Mesodermal cell (in vitro differentiated cells): ENCODE data around the gene ARSJ.

Source experiments
- H3K27ac ChIP-seq: 2 replicates; pipeline ENCODE4 v1.7.0; 2013; ENCODE audit warnings: mild to moderate bottlenecking, low read depth, low read length, moderate library complexity; ENCODE audit not compliant: severe bottlenecking
- H3K36me3 ChIP-seq: 2 replicates; pipeline ENCODE4 v1.7.1; 2013; ENCODE audit warnings: mild to moderate bottlenecking, low read length, moderate library complexity; ENCODE audit not compliant: control insufficient read depth, insufficient read depth
- H3K4me1 ChIP-seq: one replicate; pipeline ENCODE4 v1.7.1; 2013; ENCODE audit warnings: mild to moderate bottlenecking, low read length; ENCODE audit not compliant: insufficient read depth, control insufficient read depth, poor library complexity, severe bottlenecking
- H3K4me3 ChIP-seq: 2 replicates; pipeline ENCODE4 v1.7.0; 2013; ENCODE audit warnings: low read length, control low read depth, mild to moderate bottlenecking; ENCODE audit not compliant: insufficient read depth, poor library complexity, severe bottlenecking; ENCODE audit errors: extremely low read depth
- H3K9me3 ChIP-seq: 2 replicates; pipeline ENCODE4 v1.7.1; 2013; ENCODE audit warnings: mild to moderate bottlenecking, low read length, moderate library complexity; ENCODE audit not compliant: control insufficient read depth
- WGBS, 2 experiments: methylation state at CpG; one replicate each; pipeline ENCODE4 v1.1.5; 2013; ENCODE audit warnings: missing lambda C conversion rate in 2 of 2; ENCODE audit not compliant: insufficient coverage in 2 of 2; 5-methylcytosine and 5-hydroxymethylcytosine counted together

Gene ARSJ

GRCh38 chr4:113958766-113959538 is 20.5 kb downstream of the ARSJ start:
- Histone ChIP-seq H3K4me1 (peaks cover 18% of the 10 kb centered on the region), H3K27ac (peak overlapping the region; percentile 82), H3K9me3 (peaks cover 7% of the 10 kb centered on the region), H3K4me3 (no peak overlapping the region), H3K36me3 (no peaks in the 10 kb centered on the region)
- 100% methylated on average over 1 of the region's 8 CpGs; no CpG with 5 or more reads in 1 of the 2 experiments for WGBS, 2 experiments

DNA sequence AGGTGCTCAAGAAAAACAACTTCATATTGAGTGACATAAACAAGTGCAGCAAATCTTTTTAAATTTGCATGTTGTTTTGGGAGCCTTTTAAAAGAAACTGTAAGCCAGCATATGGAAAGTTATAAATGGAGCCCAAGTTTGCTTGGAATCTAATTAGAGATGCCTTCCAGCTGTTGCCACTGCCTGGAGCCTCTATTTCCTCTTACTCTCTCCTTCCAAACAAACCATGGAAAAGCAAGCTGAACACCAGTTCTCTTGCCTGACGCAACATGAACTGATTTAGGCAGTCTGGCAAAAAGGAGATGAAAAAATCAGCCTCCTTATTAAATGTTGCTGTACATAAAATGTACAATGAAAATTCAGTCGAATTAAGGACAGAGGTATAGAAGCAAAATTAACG is 21.5 kb downstream of the ARSJ start:
- H3K4me3 ChIP-seq: no peak overlapping the region
- H3K9me3 ChIP-seq: peaks cover under 1% of the 10 kb centered on the region
- H3K27ac ChIP-seq: no peak overlapping the region
- WGBS, 2 experiments: no CpG with 5 or more reads among the region's 3 CpGs
- no peaks in the 10 kb centered on the region for H3K36me3 ChIP-seq
- peaks cover 18% of the 10 kb centered on the region for H3K4me1 ChIP-seq

DNA sequence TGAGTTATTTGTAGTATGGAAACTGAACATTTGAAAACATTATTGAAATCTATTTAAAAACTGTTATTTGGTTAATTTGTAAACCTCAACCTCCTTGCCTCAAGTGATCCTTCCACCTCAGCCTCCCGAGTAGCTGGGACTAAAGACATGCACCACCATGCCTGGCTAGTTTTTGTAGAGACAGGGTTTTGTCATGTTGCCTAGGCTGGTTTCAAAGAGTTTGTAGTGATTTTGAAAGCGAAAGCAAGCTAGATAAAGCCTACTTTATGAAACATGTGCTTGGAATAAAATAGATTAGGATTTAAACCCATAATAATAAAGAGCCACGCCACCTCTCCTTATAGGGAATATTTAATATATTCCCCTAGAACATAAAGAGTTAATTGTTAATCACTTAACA is 23.5 kb downstream of the ARSJ start:
- peaks cover 18% of the 10 kb centered on the region for H3K4me1 ChIP-seq
- no peaks in the 10 kb centered on the region for H3K9me3 ChIP-seq
- no peaks in the 10 kb centered on the region for H3K36me3 ChIP-seq
- no peak overlapping the region for H3K27ac ChIP-seq
- H3K4me3 ChIP-seq: no peak overlapping the region
- WGBS, 2 experiments: 80% methylated on average over 1 of the region's 3 CpGs; no CpG with 5 or more reads in 1 of the 2 experiments

DNA sequence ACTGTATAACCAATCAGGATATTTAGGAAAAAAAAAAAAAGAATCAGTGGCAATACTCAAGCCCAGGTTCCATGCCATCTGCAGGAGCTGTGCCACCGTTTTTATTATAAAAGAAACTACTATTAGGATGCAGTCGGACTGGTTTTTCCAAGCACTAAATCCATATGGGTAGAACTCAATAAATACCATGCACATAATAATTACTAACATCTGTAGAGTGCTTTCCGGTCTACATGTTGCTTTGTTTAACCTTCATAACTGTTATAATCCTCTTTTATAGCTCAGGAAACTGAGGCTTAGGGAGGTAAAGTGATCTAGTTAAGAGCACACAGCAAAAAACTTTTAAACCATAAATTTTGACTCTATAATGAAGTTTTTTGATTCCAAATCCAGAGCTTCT is 24.0 kb downstream of the ARSJ start:
- no peaks in the 10 kb centered on the region for H3K9me3 ChIP-seq
- no peak overlapping the region for H3K27ac ChIP-seq
- 93 to 100% methylated on average over 1 to 2 of the region's 3 CpGs for WGBS, 2 experiments
- peaks cover 18% of the 10 kb centered on the region for H3K4me1 ChIP-seq
- H3K36me3 ChIP-seq: no peaks in the 10 kb centered on the region
- H3K4me3 ChIP-seq: no peak overlapping the region

DNA sequence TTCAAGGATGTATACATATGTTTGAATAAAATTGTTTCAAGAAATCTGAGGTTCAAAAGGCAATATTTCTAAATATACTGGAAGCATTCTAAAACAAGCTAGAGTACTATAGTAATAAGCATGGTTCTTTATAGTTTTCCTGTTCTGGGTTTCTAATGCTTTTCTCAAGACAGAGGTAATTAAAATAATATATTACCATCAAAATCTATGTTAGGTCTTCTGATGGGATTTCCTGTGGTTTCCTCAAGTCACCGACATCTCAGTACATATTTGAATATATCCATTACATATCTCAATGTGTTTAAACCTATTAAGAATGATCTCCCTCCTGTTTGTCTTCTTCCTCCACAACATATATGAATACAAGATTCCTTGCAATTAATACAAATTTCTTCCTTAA is 25.6 kb downstream of the ARSJ start:
- 83% methylated on average over 1 of the region's 1 CpG; no CpG with 5 or more reads in 1 of the 2 experiments for WGBS, 2 experiments
- no peak overlapping the region for H3K27ac ChIP-seq
- no peaks in the 10 kb centered on the region for H3K9me3 ChIP-seq
- H3K4me3 ChIP-seq: no peak overlapping the region
- H3K4me1 ChIP-seq: peaks cover 9% of the 10 kb centered on the region
- H3K36me3 ChIP-seq: no peaks in the 10 kb centered on the region

- H3K9me3 ChIP-seq: no peaks in the 10 kb centered on the region
- H3K27ac ChIP-seq: no peak overlapping the region
- no peaks in the 10 kb centered on the region for H3K4me1 ChIP-seq
- no peak overlapping the region for H3K4me3 ChIP-seq
- WGBS, 2 experiments: 34 to 57% methylated on average over 3 to 5 of the region's 9 CpGs
- H3K36me3 ChIP-seq: no peaks in the 10 kb centered on the region
These were observed 26.9 kb downstream of the ARSJ start for GRCh38 chr4:113952452-113953029.

GRCh38 chr4:113951263-113951662 is 28.2 kb downstream of the ARSJ start:
- 86 to 89% methylated on average over 4 to 5 of the region's 6 CpGs for WGBS, 2 experiments
- Histone ChIP-seq H3K4me1 (no peaks in the 10 kb centered on the region), H3K4me3 (no peak overlapping the region), H3K9me3 (no peaks in the 10 kb centered on the region), H3K36me3 (no peaks in the 10 kb centered on the region), H3K27ac (no peak overlapping the region)

- Histone ChIP-seq H3K4me3 (no peak overlapping the region), H3K9me3 (no peaks in the 10 kb centered on the region), H3K4me1 (peaks cover 7% of the 10 kb centered on the region), H3K36me3 (no peaks in the 10 kb centered on the region), H3K27ac (no peak overlapping the region)
These were observed 29.2 kb downstream of the ARSJ start for GRCh38 chr4:113950207-113950606.

DNA sequence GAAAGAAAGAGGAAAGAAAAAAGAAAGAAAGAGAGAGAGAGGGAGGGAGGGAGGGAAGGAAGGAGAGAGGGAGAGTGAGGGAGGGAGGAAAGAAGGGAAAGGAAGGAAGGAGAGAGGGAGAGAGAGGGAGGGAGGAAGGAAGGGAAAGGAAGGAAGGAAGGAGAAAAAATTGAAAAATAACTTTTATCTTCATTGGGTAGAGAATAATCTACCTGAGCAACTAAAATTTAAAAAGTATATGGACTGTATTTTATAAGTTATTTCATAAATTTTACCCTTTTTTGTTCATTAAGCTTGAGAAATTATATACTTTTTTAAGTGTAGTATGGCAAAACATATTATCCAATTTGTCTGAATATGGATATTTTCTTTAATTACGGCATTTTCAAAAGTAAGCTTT is 32.0 kb downstream of the ARSJ start:
- Histone ChIP-seq H3K9me3 (no peaks in the 10 kb centered on the region), H3K4me3 (no peak overlapping the region), H3K36me3 (no peaks in the 10 kb centered on the region), H3K27ac (no peak overlapping the region), H3K4me1 (peaks cover 7% of the 10 kb centered on the region)
- WGBS, 2 experiments: no CpG with 5 or more reads among the region's 1 CpG

DNA sequence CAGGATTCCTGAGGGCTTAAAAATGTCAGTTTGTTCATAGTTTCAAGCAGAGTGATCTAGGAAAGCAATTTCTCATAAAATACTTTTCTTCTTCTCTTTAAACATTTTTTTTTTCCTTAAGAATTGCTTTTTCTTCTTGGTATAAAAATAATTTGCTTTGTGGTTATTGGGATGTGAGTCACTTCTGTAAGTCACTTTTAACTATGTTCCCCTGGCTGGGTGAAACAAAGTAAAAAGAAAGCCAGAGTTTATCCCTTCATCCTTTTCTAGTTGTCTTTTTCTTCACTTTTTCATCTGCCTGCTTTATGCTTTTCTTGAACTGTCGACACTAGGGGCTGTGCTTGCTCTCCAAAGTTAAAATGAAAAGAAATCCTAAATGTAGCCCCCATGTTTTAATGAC is 33.5 kb downstream of the ARSJ start:
- H3K4me1 ChIP-seq: peaks cover 7% of the 10 kb centered on the region
- no peak overlapping the region for H3K4me3 ChIP-seq
- no peaks in the 10 kb centered on the region for H3K9me3 ChIP-seq
- H3K36me3 ChIP-seq: no peaks in the 10 kb centered on the region
- H3K27ac ChIP-seq: no peak overlapping the region
- WGBS, 2 experiments: 20 to 40% methylated on average over 1 of the region's 1 CpG

GRCh38 chr4:113943863-113944262 is 35.6 kb downstream of the ARSJ start:
- H3K4me3 ChIP-seq: no peak overlapping the region
- WGBS, 2 experiments: 91 to 92% methylated on average over 3 of the region's 3 CpGs
- no peak overlapping the region for H3K27ac ChIP-seq
- H3K4me1 ChIP-seq: peaks cover 7% of the 10 kb centered on the region
- H3K36me3 ChIP-seq: no peaks in the 10 kb centered on the region
- no peaks in the 10 kb centered on the region for H3K9me3 ChIP-seq
